Uterus (tissue), 4 donors: ENCODE results near the gene RCAN2. TPM values are rescaled to one million over a fixed set of nuclear protein-coding genes. Genes with fewer than 3 reads are reported as not detected.
A peak's percentile ranks its signal among the peaks of the same experiment; 100 is the strongest.
"Not testable (repeated sequence)": the region's sequence is repeated elsewhere in the genome, so short reads cannot be mapped to it uniquely, and the experiment has no call there.

Experiments
- DNase-seq, 2 donors: peaks; one replicate each; pipeline ENCODE4 v3.0.0-alpha.2; 2019 to 2020
- H3K27ac ChIP-seq, 2 donors: fragments of 200-600 bp; sonication (generic); 1 replicate in 1 of 2; 2 replicates in 1 of 2; pipeline ENCODE4 v1.5.1; 2016 to 2018
- H3K27me3 ChIP-seq, 2 donors: fragments of 200-600 bp; sonication (generic); one replicate each; pipeline ENCODE4 v1.5.1; 2018 to 2019; ENCODE audit warnings: control low read depth in 1 of 2
- H3K36me3 ChIP-seq, 2 donors: fragments of 200-600 bp; sonication (generic); one replicate each; pipeline ENCODE4 v1.5.1; 2019; ENCODE audit warnings: control low read depth in 1 of 2
- H3K4me1 ChIP-seq, 2 donors: fragments of 200-600 bp; sonication (generic); one replicate each; pipeline ENCODE4 v1.5.1; 2018 to 2019; ENCODE audit warnings: control low read depth in 1 of 2
- H3K4me3 ChIP-seq, 2 donors: fragments of 200-600 bp; sonication (generic); 1 replicate in 1 of 2; 2 replicates in 1 of 2; pipeline ENCODE4 v1.5.1; 2018 to 2019; ENCODE audit warnings: mild to moderate bottlenecking in 1 of 2
- H3K9me3 ChIP-seq, 2 donors: fragments of 200-600 bp; sonication (generic); one replicate each; pipeline ENCODE4 v1.5.1; 2019; ENCODE audit warnings: control low read depth in 1 of 2
- CTCF ChIP-seq, 4 experiments: fragments of 200-600 bp in 2 of 4; fragments of 450-650 bp in 2 of 4; sonication (generic) in 2 of 4; IDR thresholded peaks; one replicate each; pipeline ENCODE4 v1.5.1; 2016 to 2019; ENCODE audit warnings: antibody characterized with exemption in 4 of 4, mild to moderate bottlenecking in 2 of 4, moderate library complexity in 1 of 4
- POLR2A ChIP-seq, 2 donors: fragments of 450-650 bp; IDR thresholded peaks; one replicate each; pipeline ENCODE4 v1.6.1; 2016; ENCODE audit warnings: antibody characterized with exemption in 2 of 2, mild to moderate bottlenecking in 1 of 2, moderate library complexity in 1 of 2
- intact Hi-C: fragments of 100-400 bp; cut with DNase I; formaldehyde crosslinking; loops from one replicate; pipeline ENCODE4 v1.15.1; 2023; ENCODE audit warnings: low total_unique reads
- total RNA-seq, 4 donors: library from RNA; depleted of rRNA in 3 of 4; stranded (reverse); fragments of >200 nt in 3 of 4; gene quantifications; one replicate each; pipeline versions ENCODE4 v1.1.0 to v1.2.4, GENCODE V29; 2014 to 2023
- donor health status: DM: yes; HTN: yes; CAD: no.

RCAN2 gene
- total RNA-seq, 4 donors from 2014 or later = 3.0 to 36.4 (median 16.3) TPM

GRCh38 chr6:46411456-46412197 is 79.6 kb downstream of the RCAN2 start:
- Histone ChIP-seq H3K4me3 (no peak overlapping the region), H3K36me3 (no peaks in the 10 kb centered on the region), H3K9me3 (no peaks in the 10 kb centered on the region), H3K27me3 (no peaks in the 10 kb centered on the region), H3K4me1 (peaks cover 0 to 3% of the 10 kb centered on the region in 2 donors), H3K27ac (peak overlapping the region in 1 of 2 donors; percentile 37)
- DNase-seq = no peak
- intact Hi-C loops = no loop called here
- TF ChIP-seq POLR2A (IDR thresholded peaks at IDR 0.05) = no peak
- no peak for TF ChIP-seq CTCF (IDR thresholded peaks at IDR 0.05)

- Histone ChIP-seq H3K36me3 (no peaks in the 10 kb centered on the region), H3K27me3 (no peaks in the 10 kb centered on the region), H3K27ac (peak overlapping the region in 1 of 2 donors; percentile 37), H3K9me3 (no peaks in the 10 kb centered on the region), H3K4me3 (no peak overlapping the region), H3K4me1 (peaks cover 0 to 3% of the 10 kb centered on the region in 2 donors)
- peak in 1 of 2 donors; percentile 30 for DNase-seq
- no peak for TF ChIP-seq POLR2A (IDR thresholded peaks at IDR 0.05)
- TF ChIP-seq CTCF (IDR thresholded peaks at IDR 0.05) = peak; percentile 42 to 91 (median 69)
- intact Hi-C loops = no loop called here
Measured at GRCh38 chr6:46410334-46410953, 80.8 kb downstream of the RCAN2 start.

GRCh38 chr6:46407776-46408530 is 83.3 kb downstream of the RCAN2 start:
- TF ChIP-seq CTCF (IDR thresholded peaks at IDR 0.05) (no peak), POLR2A (IDR thresholded peaks at IDR 0.05) (no peak)
- Histone ChIP-seq H3K4me3 (no peak overlapping the region), H3K9me3 (no peaks in the 10 kb centered on the region), H3K4me1 (peaks cover 0 to 3% of the 10 kb centered on the region in 2 donors), H3K27ac (peak overlapping the region in 1 of 2 donors; percentile 18), H3K27me3 (no peaks in the 10 kb centered on the region), H3K36me3 (no peaks in the 10 kb centered on the region)
- intact Hi-C loops = no loop called here
- DNase-seq = no peak

GRCh38 chr6:46407246-46407645 is 84.0 kb downstream of the RCAN2 start:
- DNase-seq = no peak
- no peaks in the 10 kb centered on the region for H3K9me3 ChIP-seq
- H3K4me3 ChIP-seq = no peak overlapping the region
- H3K4me1 ChIP-seq = peaks cover 0 to 3% of the 10 kb centered on the region in 2 donors
- TF ChIP-seq POLR2A (IDR thresholded peaks at IDR 0.05) (no peak), CTCF (IDR thresholded peaks at IDR 0.05) (no peak)
- H3K27me3 ChIP-seq = no peaks in the 10 kb centered on the region
- intact Hi-C loops = no loop called here
- H3K36me3 ChIP-seq = no peaks in the 10 kb centered on the region
- peak overlapping the region; percentile 18 to 40 for H3K27ac ChIP-seq

- intact Hi-C loops = not testable (repeated sequence)
Measured at GRCh38 chr6:46405620-46406180, 85.5 kb downstream of the RCAN2 start.

More at GRCh38 chr6:46405620-46406180, 85.5 kb downstream of the RCAN2 start:
- not testable (repeated sequence) for DNase-seq, H3K4me1 ChIP-seq, H3K27ac ChIP-seq, H3K36me3 ChIP-seq, H3K9me3 ChIP-seq, H3K27me3 ChIP-seq, H3K4me3 ChIP-seq
